GM18868 (cell line): ENCODE results near the gene MTRF1L.
"Not testable (repeated sequence)": the region's sequence is repeated elsewhere in the genome, so short reads cannot be mapped to it uniquely, and the experiment has no call there.

Experiments used
- ATAC-seq: cut with Tn5 transposase; IDR thresholded peaks from one replicate; pipeline ENCODE4 v1.9.1; 2021; ENCODE audit warnings: mild to moderate bottlenecking, moderate library complexity; ENCODE audit not compliant: unreplicated experiment

MTRF1L gene

DNA sequence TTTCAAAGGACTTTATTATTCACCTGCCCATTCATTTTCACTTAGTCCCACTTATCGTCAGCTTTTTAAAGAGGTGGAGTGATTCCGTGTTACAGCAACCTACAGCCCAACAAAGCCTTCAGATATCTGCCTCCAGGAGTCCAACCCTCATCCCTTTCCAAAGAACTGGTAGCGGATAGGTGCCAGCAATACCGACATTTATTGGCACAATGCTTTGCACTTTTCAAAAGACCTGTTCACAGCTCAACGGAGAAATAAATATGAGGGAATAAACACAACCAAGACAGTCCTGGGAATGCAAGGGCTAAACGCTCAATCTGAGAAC lies 819 bp upstream of the MTRF1L start:
- peak; percentile 3 for ATAC-seq

DNA sequence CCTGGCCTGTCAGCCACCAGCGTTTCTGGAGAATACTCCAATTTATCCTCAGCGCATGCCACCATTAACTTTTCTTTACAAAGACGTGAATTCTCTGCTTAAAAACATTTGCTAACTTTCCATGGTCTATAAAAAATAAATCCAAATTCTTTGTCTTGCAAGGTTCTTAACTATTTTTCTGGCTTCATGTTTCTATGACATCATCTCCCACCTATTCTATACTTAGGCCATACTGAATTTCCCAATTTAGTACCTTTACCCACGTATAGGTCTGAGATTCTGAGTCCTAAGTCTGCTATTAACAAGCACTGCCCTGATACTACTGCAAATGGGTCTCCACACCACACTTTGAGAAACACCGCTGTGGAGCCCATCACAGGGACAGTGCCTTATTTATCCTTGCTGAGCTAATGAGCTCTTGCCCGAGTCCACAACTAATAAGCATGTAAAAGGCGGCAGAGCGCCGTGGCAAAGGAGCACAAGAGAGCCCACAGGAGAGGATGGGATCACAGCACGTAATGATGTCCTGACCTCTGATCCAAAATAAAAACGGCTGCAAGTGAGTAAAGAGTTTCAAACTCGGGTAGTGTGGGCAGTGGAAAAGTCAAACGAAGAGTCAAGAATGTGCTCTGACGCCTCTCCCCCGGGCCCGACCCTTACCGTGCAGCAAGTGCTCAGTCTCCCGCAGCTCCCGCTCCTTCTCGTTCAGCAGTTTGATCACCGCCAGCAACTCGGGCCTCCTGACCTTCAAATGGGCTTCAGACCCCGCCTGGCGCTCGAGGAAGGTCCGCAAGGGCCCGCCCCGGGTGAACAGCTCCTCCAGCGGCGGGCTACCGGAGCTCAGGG lies 519 bp downstream of the MTRF1L start:
- ATAC-seq, result peak; percentile 14

DNA sequence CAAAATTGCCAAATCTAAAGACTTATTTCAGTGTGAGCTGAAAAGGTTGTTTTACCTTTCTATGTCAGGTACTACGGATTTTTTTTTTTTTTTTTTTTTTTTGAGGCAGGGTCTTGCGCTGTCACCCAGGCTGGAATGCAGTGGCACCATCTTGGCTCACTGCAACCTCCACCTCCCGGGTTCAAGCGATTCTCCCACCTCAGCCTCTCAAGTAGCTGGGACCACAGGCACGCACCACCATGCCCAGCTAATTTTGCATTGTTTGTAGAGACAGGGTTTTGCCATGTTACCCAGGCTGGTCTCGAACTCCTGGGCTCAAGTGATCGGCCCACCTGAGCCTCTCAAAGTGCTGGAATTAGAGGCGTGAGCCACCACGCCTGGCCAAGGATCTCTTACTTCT lies 1.7 kb downstream of the MTRF1L start:
- not testable (repeated sequence) for ATAC-seq

GRCh38 chr6:153000243-153000642 lies 2.3 kb downstream of the MTRF1L start:
- no peak for ATAC-seq

- not testable (repeated sequence) for ATAC-seq
Observed at GRCh38 chr6:152999538-152999937, 3.0 kb downstream of the MTRF1L start.

- ATAC-seq, result no peak
Observed at GRCh38 chr6:152993847-152994246, 8.7 kb downstream of the MTRF1L start.

- no peak for ATAC-seq
Observed at GRCh38 chr6:152993431-152993830, 9.1 kb downstream of the MTRF1L start.

GRCh38 chr6:152986978-152987377 lies 15.5 kb downstream of the MTRF1L start:
- no peak for ATAC-seq

- ATAC-seq, result not testable (repeated sequence)
Observed at GRCh38 chr6:152985300-152985699, 17.2 kb downstream of the MTRF1L start.

- ATAC-seq, result peak; percentile 30
Observed at GRCh38 chr6:152984513-152984872, 18.0 kb downstream of the MTRF1L start.

DNA sequence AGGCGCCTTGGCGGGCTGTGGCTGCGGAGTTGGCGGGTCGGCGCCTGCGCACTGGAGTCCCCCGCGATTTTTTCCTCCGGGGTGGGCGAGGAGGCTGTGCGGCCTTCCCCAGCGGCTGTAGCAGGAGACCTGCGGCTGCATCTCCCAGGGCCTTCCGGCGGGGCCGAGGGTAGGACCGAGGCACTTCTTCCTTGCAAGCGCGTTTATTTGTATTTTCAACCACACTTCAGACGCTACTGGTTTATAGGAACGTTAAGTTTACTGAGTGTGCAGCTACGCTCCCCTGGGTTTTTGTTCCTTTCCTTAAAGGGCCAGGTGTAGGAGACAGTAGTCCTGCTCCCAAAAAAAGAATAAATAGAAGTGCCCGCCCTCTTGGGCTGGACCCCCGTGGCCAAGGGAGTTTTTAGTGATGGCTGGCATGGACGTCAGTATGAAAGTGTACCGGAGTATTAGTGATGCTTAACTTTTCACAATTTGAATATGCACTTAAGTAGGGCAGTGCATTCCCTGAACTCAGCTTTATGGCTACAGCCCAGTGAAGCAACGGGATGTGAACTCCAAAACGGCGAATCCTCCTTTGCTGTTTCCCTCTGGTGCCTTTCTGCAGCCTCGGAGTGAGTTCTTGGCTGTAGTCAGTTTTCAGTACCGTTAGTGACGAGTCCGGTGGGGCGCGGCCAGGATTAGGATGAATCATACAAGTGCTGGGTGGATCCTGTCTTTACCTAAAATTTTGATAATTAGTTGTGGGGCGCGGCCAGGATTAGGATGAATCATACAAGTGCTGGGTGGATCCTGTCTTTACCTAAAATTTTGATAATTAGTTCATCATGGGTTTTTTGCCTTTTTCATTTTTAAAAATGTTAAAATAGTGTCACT lies 18.6 kb downstream of the MTRF1L start:
- ATAC-seq, result peak; percentile 28

DNA sequence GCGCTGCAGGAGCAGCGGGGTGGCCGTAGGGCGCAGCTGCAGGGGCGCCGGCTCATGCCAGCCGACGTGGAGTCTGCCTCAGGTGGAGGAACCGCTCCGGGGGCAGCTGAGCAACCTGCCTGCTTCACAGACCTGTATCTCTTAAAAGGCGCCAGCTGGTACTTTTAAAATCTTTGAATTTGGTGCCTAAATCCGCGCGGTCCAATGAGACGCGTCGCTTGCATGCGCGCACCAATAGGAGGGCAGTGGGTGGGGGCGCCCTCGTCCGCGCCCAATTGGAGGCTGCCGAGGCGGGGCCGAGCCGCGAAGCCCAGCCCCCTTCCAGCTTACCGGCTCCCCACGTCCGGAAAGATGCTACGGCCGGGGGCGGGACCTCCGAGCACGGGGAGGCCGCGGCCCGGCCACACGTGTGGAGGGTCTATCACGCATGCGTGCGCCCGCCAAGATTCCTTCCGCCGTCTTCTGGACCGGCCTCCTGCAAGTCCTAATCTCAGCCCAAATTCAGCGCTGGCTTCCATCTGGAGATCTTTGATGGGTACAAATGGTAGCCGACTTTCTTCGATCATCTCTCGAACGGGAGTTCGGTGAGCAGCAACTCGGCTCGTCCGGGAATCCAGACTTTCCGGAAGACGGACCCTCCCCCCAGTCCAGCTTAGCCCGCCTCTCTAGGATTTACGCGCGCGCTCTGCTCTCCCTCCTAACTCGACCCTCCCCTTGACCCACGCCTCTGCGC lies 19.4 kb downstream of the MTRF1L start, which contains the start of gene FBXO5:
Gene FBXO5 (minus strand): TSS at position 138 of the 733 bp plus-strand sequence. CDS start 82 bp downstream, at position 56.
- peak; percentile 80 for ATAC-seq

DNA sequence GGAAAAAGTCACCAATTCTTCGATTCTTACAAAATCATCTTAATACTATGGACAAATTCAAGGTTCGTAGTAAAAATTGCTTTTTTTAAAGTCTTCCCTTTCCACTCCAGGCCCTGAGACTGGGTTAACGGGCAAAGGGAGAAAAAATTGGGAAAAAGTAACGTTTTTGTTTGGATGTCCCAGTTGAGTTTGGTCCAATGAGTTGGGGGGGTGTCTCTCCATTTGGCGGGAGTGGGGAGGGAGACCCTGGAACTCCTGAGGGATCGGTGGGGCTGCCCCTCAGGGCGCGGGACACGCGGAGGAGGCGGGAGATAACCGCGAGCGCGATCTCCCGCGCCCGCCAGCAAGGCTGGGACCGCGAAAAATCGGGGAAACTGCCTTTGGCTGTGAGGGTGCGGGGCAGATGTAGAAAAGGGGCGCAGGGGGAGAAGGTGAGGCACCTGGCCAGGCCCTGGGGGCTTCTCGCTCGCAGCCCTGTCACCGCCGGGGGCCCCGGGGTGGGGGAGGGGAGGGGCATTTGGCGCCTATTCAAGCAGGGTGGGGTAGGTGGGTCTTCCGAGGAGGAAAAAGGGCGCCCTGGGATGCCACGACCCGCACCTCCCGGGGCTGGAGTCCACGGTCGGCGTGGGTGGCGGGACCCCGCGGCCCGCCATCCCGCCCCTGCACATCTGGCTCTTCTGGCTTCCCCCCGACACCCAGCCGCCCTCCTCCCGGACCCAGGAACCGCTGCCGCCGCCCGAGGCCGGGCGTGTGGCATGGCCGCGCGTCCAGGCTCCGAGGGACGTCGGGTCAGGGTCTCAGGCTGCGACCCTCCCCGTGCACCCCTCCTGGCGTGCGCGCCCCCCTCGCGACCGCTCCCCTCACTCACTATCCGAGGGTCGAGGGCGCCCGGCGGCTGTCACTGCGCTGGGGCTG lies 20.3 kb downstream of the MTRF1L start:
- peak; percentile 0 for ATAC-seq

GRCh38 chr6:152981219-152981618 lies 21.3 kb downstream of the MTRF1L start:
- ATAC-seq, result no peak

- no peak for ATAC-seq
Observed at GRCh38 chr6:152980656-152981055, 21.9 kb downstream of the MTRF1L start.

GRCh38 chr6:152979116-152979515 lies 23.4 kb downstream of the MTRF1L start:
- no peak for ATAC-seq

- no peak for ATAC-seq
Observed at GRCh38 chr6:152978058-152978457, 24.5 kb downstream of the MTRF1L start.

DNA sequence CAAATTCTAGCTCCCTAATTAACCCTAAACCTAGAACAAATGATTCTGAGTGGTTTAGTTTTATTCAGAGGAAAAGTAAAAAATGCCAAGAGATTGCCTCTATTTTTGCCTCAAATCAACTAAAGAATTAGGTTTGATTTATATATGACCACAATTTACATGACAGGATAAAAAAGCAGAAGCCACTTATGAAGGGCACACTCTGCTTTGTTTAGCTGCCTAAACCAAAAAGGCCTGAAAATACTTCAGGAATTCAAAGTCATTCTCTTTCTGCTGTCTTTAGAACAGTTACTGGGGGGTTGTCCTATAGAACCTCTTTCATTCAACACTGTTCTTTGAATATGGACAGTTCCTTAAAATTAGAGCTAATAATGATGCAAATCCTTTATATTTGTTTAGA lies 25.0 kb downstream of the MTRF1L start:
- ATAC-seq, result no peak

GRCh38 chr6:152976749-152977148 lies 25.8 kb downstream of the MTRF1L start:
- no peak for ATAC-seq
